SK-N-SH (cell line): ENCODE measurements around the gene GDA. TPM values are rescaled to one million over a fixed set of nuclear protein-coding genes. Genes with fewer than 3 reads are reported as not detected.

Experiments used
- CTCF ChIA-PET: fragments of 300-600, 350-600 bp; formaldehyde crosslinking; extraction: SDS; loops from one replicate; lab custom pipeline; 2021; lab: Yijun Ruan, JAX
- POLR2A ChIA-PET: fragments of 350-600 bp; sonication (Branson Sonifier 250); formaldehyde crosslinking; extraction: SDS; loops from one replicate; lab custom pipeline; 2020; ENCODE audit warnings: antibody characterized with exemption, inconsistent platforms; lab: Yijun Ruan, JAX
- DNase-seq: peaks from one replicate; pipeline ENCODE4 v3.0.0; 2012
- H2AFZ ChIP-seq: fragments of 200-600 bp; sonication (generic); 2 replicates; pipeline ENCODE4 v1.8.1; 2016; ENCODE audit warnings: antibody characterized with exemption, mild to moderate bottlenecking, low read depth
- H3F3A ChIP-seq: fragments of 200-600 bp; sonication (generic); replicated peaks from 2 replicates; pipeline ENCODE3; 2016; ENCODE audit warnings: antibody characterized with exemption, mild to moderate bottlenecking; ENCODE audit not compliant: insufficient read depth
- H3K27ac ChIP-seq, 2 experiments: fragments of 200-500 bp in 1 of 2; fragments of 200-600 bp in 1 of 2; sonication (Bioruptor generic) in 1 of 2; sonication (generic), shearing (Covaris generic) in 1 of 2; 2 replicates each; pipeline versions ENCODE4 v1.5.1 to v1.6.1; 2014 to 2016; ENCODE audit warnings: low read depth in 2 of 2, inconsistent platforms in 1 of 2, low read length in 1 of 2, mild to moderate bottlenecking in 1 of 2, mixed read lengths in 1 of 2
- H3K27me3 ChIP-seq: fragments of 200-600 bp; sonication (generic), shearing (Covaris generic); 2 replicates; pipeline ENCODE4 v1.6.1; 2016; ENCODE audit warnings: mixed run types; ENCODE audit not compliant: insufficient read depth
- H3K36me3 ChIP-seq, 2 experiments: fragments of 200-500 bp in 1 of 2; fragments of 200-600 bp in 1 of 2; sonication (Bioruptor generic) in 1 of 2; sonication (generic) in 1 of 2; replicated peaks in 1 of 2; 2 replicates each; pipeline versions ENCODE3 to v1.5.1; 2014 to 2016; ENCODE audit warnings: low read length in 1 of 2, mild to moderate bottlenecking in 1 of 2; ENCODE audit not compliant: insufficient read depth in 2 of 2, control insufficient read depth in 1 of 2
- H3K4me1 ChIP-seq, 2 experiments: fragments of 200-500 bp in 1 of 2; fragments of 200-600 bp in 1 of 2; sonication (Bioruptor generic) in 1 of 2; sonication (generic), shearing (Covaris generic) in 1 of 2; 2 replicates each; pipeline versions ENCODE4 v1.5.1 to v1.6.1; 2014 to 2016; ENCODE audit warnings: low read depth in 1 of 2, low read length in 1 of 2, mixed run types in 1 of 2; ENCODE audit not compliant: insufficient read depth in 2 of 2, control insufficient read depth in 1 of 2
- H3K4me2 ChIP-seq: fragments of 200-600 bp; sonication (generic), shearing (Covaris generic); 2 replicates; pipeline ENCODE4 v1.6.1; 2017; ENCODE audit warnings: mixed run types
- H3K4me3 ChIP-seq, 2 experiments: fragments of 200-500 bp in 1 of 2; fragments of 200-600 bp in 1 of 2; sonication (Bioruptor generic) in 1 of 2; sonication (generic), shearing (Covaris generic) in 1 of 2; 2 replicates each; pipeline versions ENCODE4 v1.5.1 to v1.8.1; 2014 to 2016; ENCODE audit warnings: low read depth in 2 of 2, inconsistent platforms in 1 of 2, low read length in 1 of 2, mild to moderate bottlenecking in 1 of 2, mixed read lengths in 1 of 2, moderate library complexity in 1 of 2
- H3K79me2 ChIP-seq: fragments of 200-600 bp; sonication (generic); 2 replicates; pipeline ENCODE4 v1.8.1; 2017; ENCODE audit warnings: mild to moderate bottlenecking; ENCODE audit not compliant: insufficient read depth
- H3K9ac ChIP-seq: fragments of 200-600 bp; sonication (generic); 2 replicates; pipeline ENCODE4 v1.6.1; 2017; ENCODE audit warnings: mixed run types
- H3K9me2 ChIP-seq: fragments of 200-600 bp; sonication (generic); 2 replicates; pipeline ENCODE4 v1.6.1; 2017; ENCODE audit warnings: mixed run types
- H3K9me3 ChIP-seq: fragments of 200-600 bp; sonication (generic); 2 replicates; pipeline ENCODE4 v1.6.1; 2017; ENCODE audit warnings: mixed run types, mild to moderate bottlenecking, moderate library complexity
- H4K20me1 ChIP-seq: fragments of 200-600 bp; sonication (generic); 2 replicates; pipeline ENCODE4 v1.6.1; 2017; ENCODE audit warnings: mild to moderate bottlenecking, mixed run types; ENCODE audit not compliant: insufficient read depth
- ELF1 ChIP-seq: IDR thresholded peaks from 2 replicates; pipeline ENCODE4 v1.4.0; 2012
- EP300 ChIP-seq, 2 experiments: IDR thresholded peaks; 2 replicates each; pipeline versions ENCODE4 v1.4.0 to v1.6.1; 2012; ENCODE audit warnings: borderline replicate concordance in 1 of 2, low read depth in 1 of 2, low read length in 1 of 2
- FOSL2 ChIP-seq: IDR thresholded peaks from 2 replicates; pipeline ENCODE4 v1.4.0; 2012; ENCODE audit warnings: low read depth, mild to moderate bottlenecking, moderate library complexity, borderline replicate concordance
- FOXJ3 ChIP-seq: sonication (generic); formaldehyde crosslinking; IDR thresholded peaks from 2 replicates; pipeline ENCODE4 v1.5.1; 2020; ENCODE audit warnings: mild to moderate bottlenecking, missing genetic modification reagents
- GABPA ChIP-seq: IDR thresholded peaks from 2 replicates; pipeline ENCODE4 v1.4.0; 2012; ENCODE audit warnings: low read depth, mild to moderate bottlenecking
- MAX ChIP-seq: IDR thresholded peaks from 2 replicates; pipeline ENCODE4 v1.4.0; 2012; ENCODE audit warnings: low read depth
- NFIC ChIP-seq: IDR thresholded peaks from 2 replicates; pipeline ENCODE4 v1.4.0; 2012; ENCODE audit warnings: borderline replicate concordance
- RFX5 ChIP-seq: IDR thresholded peaks from 2 replicates; pipeline ENCODE4 v1.6.1; 2012; ENCODE audit warnings: mild to moderate bottlenecking, improper control_type of control experiment, low read length
- TAF1 ChIP-seq: IDR thresholded peaks from 2 replicates; pipeline ENCODE4 v1.6.1; 2012; ENCODE audit warnings: low read depth, mild to moderate bottlenecking, low read length, moderate library complexity, borderline replicate concordance
- USF1 ChIP-seq: IDR thresholded peaks from 2 replicates; pipeline ENCODE4 v1.4.0; 2012; ENCODE audit warnings: low read depth, borderline replicate concordance
- YY1 ChIP-seq: IDR thresholded peaks from 2 replicates; pipeline ENCODE4 v1.4.0; 2012; ENCODE audit warnings: low read depth, mild to moderate bottlenecking
- ZBTB33 ChIP-seq: IDR thresholded peaks from 2 replicates; pipeline ENCODE4 v1.4.0; 2012; ENCODE audit warnings: low read depth, borderline replicate concordance
- WGBS: methylation state at CpG from one replicate; pipeline ENCODE4 v1.1.6; 2017; ENCODE audit warnings: low lambda C conversion rate; 5-methylcytosine and 5-hydroxymethylcytosine counted together
- polyA plus RNA-seq, 3 experiments: library from polyadenylated mRNA; depleted of rRNA; stranded (reverse); fragments of >200 nt; gene quantifications; 2 replicates each; pipeline ENCODE4 v1.2.3, GENCODE V29; 2012

The GDA gene
- polyA plus RNA-seq, 1 of the 3 experiments (the other 2 are of a cell fraction) = not detected

GRCh38 chr9:72150127-72150526, 887 bp downstream of the GDA start (continued):
- TF ChIP-seq GABPA (no peak), FOXJ3 (CRISPR knock-in tag) (no peak), USF1 (no peak), EP300 (IDR thresholded peaks at IDR 0.05; ENCODE audit: borderline replicate concordance in 1 of 2, low read depth in 1 of 2, low read length in 1 of 2) (no peak), YY1 (no peak), MAX (no peak), TAF1 (no peak)

- Histone ChIP-seq H3F3A (no peaks in the 10 kb centered on the region), H3K27ac (no peak overlapping the region), H3K27me3 (peaks cover 38% of the 10 kb centered on the region; the same call in 1 of the 2 replicates), H3K9ac (no peak overlapping the region), H3K4me3 (no peak overlapping the region), H3K36me3 (no peaks in the 10 kb centered on the region), H2AFZ (no peak overlapping the region), H3K9me2 (no peaks in the 10 kb centered on the region), H3K79me2 (no peaks in the 10 kb centered on the region), H3K9me3 (no peaks in the 10 kb centered on the region), H3K4me1 (no peaks in the 10 kb centered on the region), H3K4me2 (no peak overlapping the region), H4K20me1 (no peaks in the 10 kb centered on the region)
- ChIA-PET POLR2A (no interaction called here), CTCF (no interaction called here)
- no peak for DNase-seq
- 30% methylated on average over 6 of the region's 6 CpGs for WGBS
- TF ChIP-seq RFX5 = no peak
- no peak for TF ChIP-seq FOSL2
- TF ChIP-seq ZBTB33 = no peak
- no peak for TF ChIP-seq ELF1
- no peak for TF ChIP-seq EP300 (IDR thresholded peaks at IDR 0.05; ENCODE audit: borderline replicate concordance in 1 of 2, low read depth in 1 of 2, low read length in 1 of 2)
These were observed 1.4 kb downstream of the GDA start for GRCh38 chr9:72150661-72151060.

- DNase-seq = no peak
- Histone ChIP-seq H3K4me3 (no peak overlapping the region), H3K27me3 (peaks cover 38% of the 10 kb centered on the region; the same call in 1 of the 2 replicates), H3K79me2 (no peaks in the 10 kb centered on the region), H3K9me3 (no peaks in the 10 kb centered on the region), H4K20me1 (no peaks in the 10 kb centered on the region), H3F3A (no peaks in the 10 kb centered on the region)
- TF ChIP-seq MAX = no peak
- TF ChIP-seq TAF1 = no peak
- TF ChIP-seq NFIC = no peak
- TF ChIP-seq, all 33 proteins: peak for 0
- no peak overlapping the region for H2AFZ ChIP-seq
- no peak overlapping the region for H3K27ac ChIP-seq
- no peaks in the 10 kb centered on the region for H3K36me3 ChIP-seq
- no peak overlapping the region for H3K9ac ChIP-seq
- POLR2A ChIA-PET = no interaction called here
- CTCF ChIA-PET = no interaction called here
- no peaks in the 10 kb centered on the region for H3K9me2 ChIP-seq
- H3K4me1 ChIP-seq = no peaks in the 10 kb centered on the region
- H3K4me2 ChIP-seq = no peak overlapping the region
These were observed 1.9 kb downstream of the GDA start for GRCh38 chr9:72151104-72151503.
